Measurements from ENCODE around the gene GTPBP3. TPM values are rescaled to one million over a fixed set of nuclear protein-coding genes. Genes with fewer than 3 reads are reported as not detected.

The GTPBP3 gene
- total and polyA plus RNA-seq, 5 donors = 7.9 to 11.3 (median 9.9) TPM

- Histone ChIP-seq H3K4me3 (ENCODE audit: low read length) (peak overlapping the region; percentile 20), H3K27ac (ENCODE audit: low read length) (no peak overlapping the region), H3K4me1 (ENCODE audit: control insufficient read depth, insufficient read depth, low read length) (peaks cover under 1% of the 10 kb centered on the region), H3K27me3 (ENCODE audit: control insufficient read depth, insufficient read depth) (no peaks in the 10 kb centered on the region), H3K9me3 (ENCODE audit: control insufficient read depth, low read length) (no peaks in the 10 kb centered on the region)
- no peak for DNase-seq
- intact Hi-C loops (cut with DNase I) = no loop called here
- WGBS = 22% methylated on average over 94 of the region's 94 CpGs
- no peak for ATAC-seq
These were observed 8.6 kb upstream of the GTPBP3 start for GRCh38 chr19:17328517-17329365.

GRCh38 chr19:17329366-17330261 is 7.7 kb upstream of the GTPBP3 start:
- Histone ChIP-seq H3K27me3 (ENCODE audit: control insufficient read depth, insufficient read depth) (no peaks in the 10 kb centered on the region), H3K9me3 (ENCODE audit: control insufficient read depth, low read length) (no peaks in the 10 kb centered on the region), H3K4me3 (ENCODE audit: low read length) (no peak overlapping the region), H3K27ac (ENCODE audit: low read length) (no peak overlapping the region), H3K4me1 (ENCODE audit: control insufficient read depth, insufficient read depth, low read length) (peaks cover 3% of the 10 kb centered on the region)
- ATAC-seq (no peak), DNase-seq (peak in 1 of 3 donors; percentile 15)
- WGBS = 70% methylated on average over 51 of the region's 51 CpGs
- intact Hi-C loops (cut with DNase I) = no loop called here

GRCh38 chr19:17330262-17331044 is 6.9 kb upstream of the GTPBP3 start:
- no peak overlapping the region for H3K27ac ChIP-seq (ENCODE audit: low read length)
- no peaks in the 10 kb centered on the region for H3K9me3 ChIP-seq (ENCODE audit: control insufficient read depth, low read length)
- no peaks in the 10 kb centered on the region for H3K27me3 ChIP-seq (ENCODE audit: control insufficient read depth, insufficient read depth)
- intact Hi-C loops (cut with DNase I) = no loop called here
- ATAC-seq = no peak
- peak in 1 of 3 donors; percentile 8 for DNase-seq
- H3K4me1 ChIP-seq (ENCODE audit: control insufficient read depth, insufficient read depth, low read length) = peaks cover 3% of the 10 kb centered on the region
- no peak overlapping the region for H3K4me3 ChIP-seq (ENCODE audit: low read length)
- WGBS = 94% methylated on average over 24 of the region's 24 CpGs

- Histone ChIP-seq H3K27me3 (ENCODE audit: control insufficient read depth, insufficient read depth) (no peaks in the 10 kb centered on the region), H3K9me3 (ENCODE audit: control insufficient read depth, low read length) (no peaks in the 10 kb centered on the region), H3K4me3 (ENCODE audit: low read length) (no peak overlapping the region), H3K27ac (ENCODE audit: low read length) (no peak overlapping the region), H3K4me1 (ENCODE audit: control insufficient read depth, insufficient read depth, low read length) (peaks cover 3% of the 10 kb centered on the region)
- WGBS = 91% methylated on average over 13 of the region's 13 CpGs
- intact Hi-C loops (cut with DNase I) = no loop called here
- no peak for ATAC-seq
- DNase-seq = peak in 1 of 3 donors; percentile 13
These were observed 6.3 kb upstream of the GTPBP3 start for GRCh38 chr19:17331045-17331558.

GRCh38 chr19:17332360-17332676 is 5.0 kb upstream of the GTPBP3 start:
- no peak overlapping the region for H3K4me3 ChIP-seq (ENCODE audit: low read length)
- no peak for ATAC-seq
- WGBS = 92% methylated on average over 8 of the region's 8 CpGs
- DNase-seq = no peak
- no peaks in the 10 kb centered on the region for H3K27me3 ChIP-seq (ENCODE audit: control insufficient read depth, insufficient read depth)
- H3K4me1 ChIP-seq (ENCODE audit: control insufficient read depth, insufficient read depth, low read length) = peaks cover 3% of the 10 kb centered on the region
- H3K27ac ChIP-seq (ENCODE audit: low read length) = no peak overlapping the region
- intact Hi-C loops (cut with DNase I) = no loop called here
- H3K9me3 ChIP-seq (ENCODE audit: control insufficient read depth, low read length) = no peaks in the 10 kb centered on the region

- Histone ChIP-seq H3K9me3 (ENCODE audit: control insufficient read depth, low read length) (no peaks in the 10 kb centered on the region), H3K27ac (ENCODE audit: low read length) (no peak overlapping the region), H3K4me1 (ENCODE audit: control insufficient read depth, insufficient read depth, low read length) (peaks cover 3% of the 10 kb centered on the region), H3K27me3 (ENCODE audit: control insufficient read depth, insufficient read depth) (no peaks in the 10 kb centered on the region), H3K4me3 (ENCODE audit: low read length) (no peak overlapping the region)
- ATAC-seq (no peak), DNase-seq (peak in 2 of 3 donors; percentile 32 to 73)
- 96% methylated on average over 45 of the region's 45 CpGs for WGBS
- intact Hi-C loops (cut with DNase I) = no loop called here
These were observed 4.4 kb upstream of the GTPBP3 start for GRCh38 chr19:17332677-17333581.

- Histone ChIP-seq H3K4me1 (ENCODE audit: control insufficient read depth, insufficient read depth, low read length) (peaks cover 3% of the 10 kb centered on the region), H3K27ac (ENCODE audit: low read length) (no peak overlapping the region)
- 43% methylated on average over 52 of the region's 52 CpGs for WGBS
These were observed 3.5 kb upstream of the GTPBP3 start for GRCh38 chr19:17333611-17334413.

GRCh38 chr19:17334414-17335409 is 2.6 kb upstream of the GTPBP3 start, which contains the start of gene ANO8:
Gene ANO8, minus strand, starts transcription at chr19:17334855. Its CDS starts 185 bp downstream, at chr19:17334670.
- no peak within 1 kb of the TSS for H3K27ac ChIP-seq (ENCODE audit: low read length)
- WGBS = 2% methylated on average over 86 of the region's 86 CpGs
- intact Hi-C loops (cut with DNase I) = no loop called here
- ATAC-seq (peak; percentile 77 to 83), DNase-seq (peak; percentile 97 to 98 (median 98))
- H3K4me3 ChIP-seq (ENCODE audit: low read length) = peak within 1 kb of the TSS; percentile 63
- peaks cover 3% of the 10 kb centered on the region for H3K4me1 ChIP-seq (ENCODE audit: control insufficient read depth, insufficient read depth, low read length)
- H3K9me3 ChIP-seq (ENCODE audit: control insufficient read depth, low read length) = no peaks in the 10 kb centered on the region
- H3K27me3 ChIP-seq (ENCODE audit: control insufficient read depth, insufficient read depth) = no peaks in the 10 kb centered on the region

More at GRCh38 chr19:17333611-17334413, 3.5 kb upstream of the GTPBP3 start:
- intact Hi-C loops (cut with DNase I) = no loop called here
- DNase-seq (peak in 2 of 3 donors; percentile 27 to 68), ATAC-seq (no peak)
- Histone ChIP-seq H3K27me3 (ENCODE audit: control insufficient read depth, insufficient read depth) (no peaks in the 10 kb centered on the region), H3K9me3 (ENCODE audit: control insufficient read depth, low read length) (no peaks in the 10 kb centered on the region), H3K4me3 (ENCODE audit: low read length) (peak overlapping the region; percentile 63)
